Measurements from ENCODE around the gene NHSL2.
A peak's percentile ranks its signal among the peaks of the same experiment; 100 is the strongest.
"Not testable (repeated sequence)": the region's sequence is repeated elsewhere in the genome, so short reads cannot be mapped to it uniquely, and the experiment has no call there.

The NHSL2 gene

DNA sequence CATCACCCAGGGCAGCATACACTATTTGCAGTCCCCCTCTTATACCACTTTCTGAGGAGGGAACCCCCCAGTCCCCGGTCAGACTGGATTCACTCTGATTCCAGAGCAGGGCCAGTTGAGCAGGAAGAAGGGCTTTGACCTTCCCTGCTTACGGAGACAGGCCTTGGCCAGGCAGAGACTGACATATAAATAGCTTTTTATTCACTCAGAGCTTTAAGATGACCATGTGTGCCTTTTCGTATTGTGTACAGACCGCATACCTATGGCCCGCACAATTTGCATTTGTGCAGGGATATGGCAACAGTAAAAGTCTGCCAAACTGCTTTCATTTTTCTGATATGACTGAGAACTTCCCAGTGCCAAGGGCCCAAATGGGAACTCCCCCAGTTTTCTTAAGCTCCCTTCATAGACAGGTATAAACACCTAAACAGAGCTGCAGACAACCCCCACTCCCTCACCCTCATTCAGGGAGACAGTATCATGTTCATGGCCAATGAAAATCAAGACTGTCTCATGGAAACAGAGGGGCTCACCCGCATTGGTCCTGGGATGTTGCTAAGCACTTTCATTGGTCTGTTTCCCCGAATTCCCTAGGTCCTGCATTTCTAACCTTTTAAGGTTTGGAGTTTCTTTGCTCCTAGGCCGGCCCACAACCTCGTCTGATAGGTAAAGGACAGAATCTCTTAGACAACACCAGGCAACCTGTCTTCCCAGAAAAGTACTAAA, 135.1 kb downstream of the NHSL2 start:
- DNase-seq = no peak

DNA sequence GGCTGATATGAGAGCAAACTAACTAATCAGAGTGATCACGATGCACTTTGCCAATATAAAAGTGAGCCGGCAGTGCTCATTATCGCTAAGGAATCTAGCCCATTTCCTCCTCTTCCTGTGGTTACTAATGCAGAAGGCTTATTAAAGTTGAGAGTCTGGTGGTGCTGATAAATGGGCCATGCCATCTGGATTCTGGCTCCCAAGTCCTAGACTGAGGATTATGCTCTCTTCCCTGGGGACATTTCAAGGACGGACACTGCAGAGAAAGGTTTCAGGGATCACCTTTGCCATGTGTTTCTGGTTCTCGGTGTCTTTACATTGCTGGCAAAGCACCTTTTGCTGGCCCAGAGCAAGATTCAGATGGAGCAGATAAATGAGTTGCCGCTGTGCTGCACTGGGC, 135.8 kb downstream of the NHSL2 start:
- DNase-seq = no peak

DNA sequence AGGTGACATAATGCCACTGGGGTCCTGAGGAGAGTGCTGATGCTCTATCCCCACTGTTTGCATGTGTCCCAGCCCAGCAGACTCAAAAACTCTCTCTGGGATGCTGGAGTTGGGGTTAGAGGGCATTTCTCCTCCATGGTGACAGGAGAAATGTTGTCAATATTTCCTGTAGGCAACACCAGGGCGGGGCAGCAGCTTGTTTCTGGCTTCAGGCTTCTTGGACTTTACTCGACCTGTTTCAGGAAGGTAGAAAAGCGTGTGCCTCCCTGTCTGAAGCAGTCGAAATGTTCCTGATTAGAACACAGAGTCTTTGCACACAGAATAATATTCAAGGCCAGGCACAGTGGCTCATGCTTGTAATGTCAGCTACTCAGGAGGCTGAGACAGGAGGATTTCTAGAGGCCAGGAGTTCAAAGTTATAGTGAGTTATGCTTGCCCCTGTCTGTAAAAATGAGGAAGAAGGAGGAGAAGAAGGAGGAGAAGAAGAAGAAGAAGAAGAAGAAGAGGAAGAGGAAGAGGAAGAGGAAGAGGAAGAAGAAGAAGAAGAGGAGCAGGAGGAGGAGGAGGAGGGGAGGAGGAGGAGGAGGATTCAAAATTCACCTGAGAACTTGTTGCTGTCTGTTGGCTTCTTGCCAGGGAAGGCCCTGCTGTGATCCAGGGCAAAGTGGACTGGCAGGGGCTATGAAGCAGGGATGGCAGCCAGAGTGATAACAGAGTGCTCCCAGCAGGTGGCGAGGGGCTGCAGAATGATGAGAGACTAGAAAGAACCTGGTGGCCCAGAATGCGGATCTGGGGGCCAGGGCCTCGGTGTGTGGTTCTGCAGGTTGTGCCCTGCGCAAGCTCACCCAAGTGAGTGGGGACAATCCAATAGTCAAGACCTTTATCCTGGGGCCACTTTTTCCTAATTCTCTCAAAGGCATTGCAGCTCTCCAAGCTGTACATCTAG, 138.1 kb downstream of the NHSL2 start:
- peak; percentile 22 for DNase-seq

DNA sequence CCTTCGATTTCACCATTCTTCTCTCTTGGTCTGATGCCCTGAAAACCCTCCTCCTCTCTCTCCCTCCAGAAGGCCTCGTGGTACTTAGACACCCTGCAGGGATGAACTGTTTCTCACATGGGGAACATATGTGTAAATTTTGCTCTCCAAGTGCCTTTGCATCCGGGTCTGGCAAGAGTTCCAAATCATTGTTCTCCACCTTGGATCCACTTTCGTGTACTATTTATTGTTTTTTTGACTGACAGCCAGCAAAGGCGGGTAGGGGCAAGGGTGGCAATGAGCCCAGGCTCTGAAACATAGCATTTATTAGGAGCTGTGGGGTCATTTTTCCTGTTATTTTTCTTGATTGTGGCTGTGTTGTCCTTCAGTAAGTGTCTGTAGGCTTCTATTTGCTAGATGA, 139.4 kb downstream of the NHSL2 start:
- no peak for DNase-seq

DNA sequence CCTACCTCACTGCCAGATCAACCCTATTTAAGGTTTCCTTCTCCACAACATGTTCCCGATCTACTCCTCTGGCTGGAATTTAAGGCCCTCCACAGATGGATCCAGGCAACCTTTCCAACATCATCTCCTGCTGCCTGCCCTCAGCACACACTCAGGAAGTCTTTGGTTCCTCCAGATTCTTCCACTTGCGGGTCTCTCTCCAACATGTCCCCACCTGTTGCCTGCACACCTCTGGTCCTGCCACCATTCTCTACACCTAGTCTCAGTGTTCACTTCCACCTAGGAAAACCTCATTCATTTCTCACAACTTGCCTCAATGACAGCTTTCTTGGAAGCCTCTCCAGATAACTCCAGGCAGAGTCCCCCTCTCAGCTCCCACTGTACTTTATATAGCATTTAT, 140.9 kb downstream of the NHSL2 start:
- DNase-seq = no peak

DNA sequence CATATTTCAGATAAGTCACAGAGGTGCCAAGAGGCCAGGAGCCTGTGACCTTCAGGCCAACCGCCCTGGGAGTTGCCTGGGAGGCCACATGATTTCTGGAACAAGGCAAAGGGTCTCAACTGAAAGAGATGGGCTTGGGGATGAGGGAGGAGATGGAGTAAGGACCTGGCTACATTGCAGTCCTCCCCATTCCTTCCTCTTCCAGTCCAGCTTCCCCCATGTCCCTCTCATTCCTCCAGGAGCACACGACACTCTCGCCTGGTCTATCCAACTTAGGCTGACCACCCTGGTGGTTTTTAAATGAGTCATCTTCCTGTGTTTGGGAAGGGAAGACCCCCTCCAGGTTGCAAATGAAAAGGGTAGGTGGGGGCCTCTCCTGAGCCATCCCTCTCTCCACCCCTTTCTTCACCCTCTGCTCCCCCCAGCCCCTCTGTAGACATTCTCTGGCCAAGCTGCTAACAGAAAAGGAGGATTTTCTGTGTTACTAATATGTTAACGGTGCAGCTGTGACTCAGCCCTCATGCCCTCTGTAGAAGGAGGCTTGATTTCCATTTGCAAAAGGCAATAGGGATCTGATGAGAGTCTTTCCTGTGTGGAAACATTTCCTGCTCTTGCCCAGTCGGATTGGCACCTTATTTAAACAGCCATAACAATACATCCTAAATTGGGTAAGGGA, 141.9 kb downstream of the NHSL2 start:
- no peak for DNase-seq

DNA sequence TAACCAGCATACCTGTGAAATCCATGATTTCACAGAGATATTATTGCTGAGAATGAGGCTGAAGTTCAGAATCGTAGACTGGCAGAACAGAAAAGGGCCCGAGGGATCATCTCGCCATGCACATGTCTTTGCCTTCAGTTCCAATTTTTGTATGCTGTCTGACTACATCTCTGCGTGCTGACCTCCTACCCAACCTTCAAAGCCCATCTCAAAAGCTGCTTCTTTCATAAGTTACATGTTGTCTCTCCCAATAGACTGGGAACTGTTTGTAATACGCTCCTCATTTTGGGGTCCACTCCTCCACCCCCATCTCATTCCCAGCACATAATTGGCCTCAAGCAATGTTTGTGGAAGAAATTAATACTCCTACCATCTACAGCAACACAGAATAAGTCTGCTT, 142.9 kb downstream of the NHSL2 start:
- no peak for DNase-seq

DNA sequence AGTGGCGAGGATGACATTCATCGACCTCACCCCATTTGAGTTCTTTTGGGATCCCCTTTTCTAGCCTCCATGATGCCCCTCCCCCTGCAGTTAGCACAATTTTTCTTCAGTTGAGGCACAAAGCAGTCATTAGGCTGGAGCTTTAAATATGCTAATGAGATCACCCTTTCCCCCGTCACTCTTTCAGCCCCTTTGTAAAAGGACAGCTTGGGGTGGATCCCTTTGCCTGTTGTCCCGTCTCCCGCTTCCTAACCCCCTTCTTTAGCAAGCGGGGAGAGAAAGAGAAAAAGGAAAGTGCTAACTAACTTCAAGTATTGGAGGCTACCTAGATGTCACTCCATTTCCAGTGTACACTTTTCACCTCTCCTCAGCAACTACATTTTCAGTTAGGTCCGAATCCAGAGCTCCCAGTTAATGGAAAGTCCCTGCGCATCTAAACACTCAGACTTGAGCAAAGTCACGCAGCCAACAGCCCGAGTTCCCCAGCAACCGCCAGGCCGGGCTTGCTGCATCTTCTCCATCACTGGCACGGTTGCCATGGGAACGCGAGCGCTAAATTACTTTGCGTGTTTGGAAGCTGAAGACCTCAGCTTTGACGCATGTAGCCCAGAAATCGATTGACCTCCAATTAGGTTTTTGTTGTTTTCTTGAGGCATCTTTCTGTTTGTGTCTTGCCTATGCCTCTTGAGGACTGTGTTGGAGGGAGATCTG, 144.3 kb downstream of the NHSL2 start:
- no peak for DNase-seq

DNA sequence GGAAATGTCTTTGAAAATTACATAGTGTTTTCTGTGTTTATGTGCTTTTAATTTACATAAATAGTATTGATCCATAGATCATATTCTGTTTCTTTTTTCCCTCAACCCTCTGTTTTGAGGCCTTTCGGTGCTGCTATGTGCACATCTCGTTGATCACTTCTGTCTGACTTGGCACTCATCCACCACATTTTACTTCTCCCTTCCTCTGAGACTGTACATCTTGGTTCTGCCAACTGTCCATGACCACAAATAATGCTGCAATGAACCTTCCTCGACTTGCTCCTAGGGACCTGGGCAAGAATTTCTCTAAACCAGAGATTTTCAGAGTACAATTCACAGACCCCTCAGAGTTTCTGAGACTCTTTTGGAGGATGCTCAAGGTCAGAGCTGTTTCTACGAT, 146.7 kb downstream of the NHSL2 start:
- no peak for DNase-seq

DNA sequence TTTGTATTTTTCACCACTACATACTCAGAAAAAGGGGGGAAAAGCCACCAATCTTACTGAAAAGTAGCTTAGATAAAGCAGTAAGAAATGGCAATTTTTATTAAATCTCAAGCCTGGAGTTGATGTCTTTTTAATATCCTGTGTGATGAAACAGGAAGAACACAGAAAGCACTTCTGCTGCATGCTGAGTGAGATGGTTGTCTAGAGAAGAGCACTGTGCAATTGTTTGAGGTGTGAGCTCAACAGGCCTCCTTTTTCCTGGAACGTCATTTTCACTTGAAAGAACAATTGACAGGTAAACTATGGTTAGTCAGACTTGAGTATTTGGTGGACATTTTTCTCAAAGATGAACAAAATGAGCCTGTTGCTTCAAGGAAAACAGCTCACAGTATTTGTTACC, 147.2 kb downstream of the NHSL2 start:
- no peak for DNase-seq

DNA sequence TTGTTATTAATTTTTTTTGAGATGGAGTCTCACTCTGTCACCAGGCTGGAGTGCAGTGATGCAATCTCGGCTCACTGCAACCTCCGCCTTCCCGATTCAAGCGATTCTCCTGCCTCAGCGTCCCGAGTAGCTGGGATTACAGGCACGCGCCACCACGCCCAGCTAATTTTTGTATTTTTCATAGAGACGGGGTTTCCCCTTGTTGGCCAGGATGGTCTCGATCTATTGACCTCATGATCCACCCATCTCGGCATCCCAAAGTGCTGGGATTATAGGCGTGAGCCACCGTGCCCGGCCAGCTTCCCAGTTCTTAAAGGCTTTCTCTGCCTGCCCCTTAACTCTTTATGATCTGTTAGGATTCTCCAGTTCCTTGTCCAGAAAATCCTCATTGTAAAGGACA, 147.7 kb downstream of the NHSL2 start:
- not testable (repeated sequence) for DNase-seq

DNA sequence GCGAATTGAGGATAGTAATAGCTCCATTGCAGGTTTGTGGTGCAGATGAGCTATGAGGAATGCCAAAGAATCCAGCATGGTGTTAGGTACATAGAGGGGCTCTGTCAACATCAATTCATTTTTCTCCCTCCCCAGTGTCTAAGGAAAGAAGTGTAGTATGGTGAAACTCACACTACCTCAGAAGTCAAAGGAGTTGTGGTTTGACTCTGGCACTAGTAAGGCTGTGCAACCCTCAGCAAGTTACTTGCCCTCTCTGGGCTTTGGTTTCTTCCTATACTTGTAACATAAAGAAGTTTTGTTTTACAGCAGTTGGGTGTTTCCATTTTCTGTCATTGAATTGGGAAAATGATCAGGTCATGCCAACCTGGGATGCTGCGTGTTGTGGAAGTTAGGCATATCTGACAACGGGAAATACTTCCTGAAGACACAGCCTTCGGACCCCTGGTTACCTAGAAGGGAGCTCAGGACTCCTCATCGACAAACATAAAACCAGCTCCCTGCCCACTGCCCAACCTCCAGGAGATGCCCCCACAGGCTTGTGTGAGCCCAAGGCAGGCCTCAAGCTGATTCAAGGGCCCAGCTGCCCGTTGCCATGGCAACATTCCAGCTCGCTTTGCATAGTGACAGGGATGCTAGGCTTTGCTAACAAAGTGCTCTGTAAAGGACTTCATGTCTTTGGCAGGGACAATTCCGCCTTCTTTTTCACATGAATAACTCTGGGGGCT, 149.7 kb downstream of the NHSL2 start:
- DNase-seq = no peak

DNA sequence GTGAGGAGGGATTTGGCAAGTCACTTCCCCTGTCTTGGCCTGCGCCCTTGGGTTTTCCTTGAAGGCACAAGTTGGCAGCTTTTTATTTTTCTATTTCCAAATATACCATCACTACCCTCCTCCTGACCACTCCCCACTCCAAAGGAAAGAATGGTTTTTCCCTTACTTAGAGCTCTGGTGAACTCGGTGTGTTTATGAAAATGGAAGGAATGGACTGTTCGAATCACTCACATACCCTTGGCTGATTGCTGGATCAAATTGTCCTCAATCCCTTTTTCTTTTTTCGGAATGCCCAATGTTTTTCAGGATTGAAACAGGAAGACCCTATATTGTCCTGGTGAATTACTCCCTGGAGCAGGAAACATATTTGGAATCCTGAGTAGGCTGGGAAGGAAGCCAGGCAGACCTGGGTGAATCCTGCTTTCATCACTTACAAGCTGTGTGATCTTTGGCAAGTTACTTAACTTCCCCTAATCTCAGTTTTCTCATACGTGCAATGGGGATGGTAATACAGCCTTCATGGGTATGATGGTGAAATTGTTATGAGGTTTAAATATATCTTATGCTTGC, 150.4 kb downstream of the NHSL2 start:
- no peak for DNase-seq

DNA sequence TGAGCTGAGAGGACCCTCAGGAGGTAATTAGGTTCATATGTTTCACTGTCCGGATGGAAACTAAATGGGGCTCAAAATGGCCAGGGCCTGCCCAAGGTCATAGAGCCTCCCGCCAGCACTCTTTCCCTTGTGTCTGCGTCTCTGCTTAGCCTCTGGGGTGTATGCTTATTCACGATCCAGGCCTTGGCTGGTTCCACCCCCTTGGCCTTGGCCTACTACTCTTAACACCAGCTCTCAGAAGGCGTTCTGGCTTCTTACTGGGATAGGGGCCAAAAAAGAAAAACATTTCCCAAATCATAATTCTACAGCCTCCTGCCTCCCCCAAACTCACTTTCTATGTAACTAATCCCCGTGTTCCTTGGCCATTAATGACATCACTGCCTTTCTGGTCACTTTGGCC, 152.3 kb downstream of the NHSL2 start:
- DNase-seq = no peak

DNA sequence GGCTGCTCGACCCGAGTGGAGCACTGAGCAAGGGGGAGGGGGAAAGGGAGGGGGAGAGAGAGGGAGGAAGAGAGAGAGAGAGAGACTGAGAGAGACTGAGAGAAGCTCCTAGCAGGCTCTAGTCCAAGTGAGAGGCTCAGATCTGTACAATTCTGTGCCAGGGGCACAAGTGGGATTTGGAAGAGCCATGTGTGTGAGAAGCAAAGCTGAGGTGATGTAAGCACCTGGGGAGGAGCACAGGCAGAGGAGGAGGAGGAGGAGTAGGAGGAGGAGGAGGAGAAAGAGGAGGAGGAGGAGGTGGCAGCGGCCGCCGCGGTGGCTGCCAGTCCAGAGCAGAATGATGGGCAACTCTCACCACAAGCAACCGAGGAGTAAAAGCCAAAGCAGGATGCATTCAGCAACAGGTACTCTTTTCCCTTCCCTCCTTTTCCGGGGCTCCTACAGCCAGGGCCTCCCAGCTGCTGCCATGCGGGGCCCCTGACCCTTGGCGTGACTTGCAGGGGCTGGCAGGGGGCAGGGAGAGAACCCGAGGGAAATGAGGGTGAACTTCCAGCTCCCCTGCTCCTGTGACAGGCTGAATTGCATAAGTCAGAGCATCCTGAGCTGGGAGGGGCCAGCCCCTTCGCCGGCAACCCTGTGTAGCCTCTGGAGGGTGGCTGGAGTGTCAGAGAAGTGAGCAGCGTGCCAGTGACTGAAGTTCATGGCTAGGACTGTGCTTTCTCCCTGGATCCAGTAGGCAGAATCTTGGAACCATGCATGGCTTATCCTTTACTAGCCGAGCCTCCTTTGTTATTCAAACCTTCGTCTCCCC, 158.9 kb downstream of the NHSL2 start:
- no peak for DNase-seq

DNA sequence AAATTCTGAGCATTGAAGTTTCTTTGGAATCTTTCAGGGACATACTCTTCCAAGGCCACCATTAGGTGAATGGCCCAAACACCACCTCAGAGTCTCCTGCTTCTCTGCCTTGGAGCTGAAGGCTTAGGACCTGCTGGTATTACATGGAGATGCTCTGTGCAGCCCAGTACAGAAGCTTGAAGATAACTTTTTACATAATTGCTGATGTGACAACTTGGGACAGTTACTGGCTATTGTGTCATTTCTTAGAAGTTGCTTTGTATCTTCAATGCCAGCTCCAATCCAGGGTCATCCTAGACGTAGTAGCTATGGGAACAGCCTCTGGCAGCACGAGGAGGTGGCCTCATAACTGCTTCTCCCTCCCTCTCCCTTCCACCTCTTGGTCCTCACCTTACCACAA, 160.6 kb downstream of the NHSL2 start:
- no peak for DNase-seq

DNA sequence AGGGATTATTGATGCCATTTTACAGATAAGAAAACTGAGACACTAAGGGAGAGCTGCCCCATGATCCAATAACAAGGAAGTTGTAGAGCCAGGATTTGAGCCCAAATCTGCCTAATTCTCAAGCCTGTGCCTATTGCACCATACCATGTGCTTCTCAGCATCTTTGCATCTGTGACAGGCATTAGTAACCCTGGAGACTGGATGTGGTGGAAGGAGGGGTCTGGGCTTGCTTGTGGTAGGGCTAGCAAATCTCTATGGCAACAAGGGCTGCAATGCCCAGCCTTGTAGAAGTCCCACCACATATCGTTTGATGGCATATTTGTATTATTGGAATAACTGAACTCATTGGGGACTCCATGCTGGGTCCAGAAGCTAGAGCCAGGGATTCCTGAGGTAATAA, 163.0 kb downstream of the NHSL2 start:
- no peak for DNase-seq

DNA sequence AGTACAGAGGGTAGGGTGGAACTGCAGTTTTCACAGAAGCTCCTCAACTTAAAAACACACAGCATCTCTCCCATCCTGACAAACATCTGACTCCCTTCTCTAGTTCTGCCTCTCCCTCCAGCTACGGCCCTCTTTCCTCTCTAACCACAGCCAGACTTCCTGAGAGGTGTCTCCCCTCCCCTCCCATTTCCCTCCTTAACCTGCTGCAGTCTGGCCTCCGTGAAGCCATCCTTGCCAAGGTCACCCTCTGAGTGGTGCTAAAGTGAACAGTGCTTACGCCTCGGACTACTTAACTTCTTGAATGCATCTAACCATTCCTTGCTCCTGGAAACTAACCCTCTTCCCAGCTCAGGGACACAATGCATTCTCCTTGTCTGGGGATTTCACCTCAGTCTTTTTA, 167.8 kb downstream of the NHSL2 start:
- no peak for DNase-seq

DNA sequence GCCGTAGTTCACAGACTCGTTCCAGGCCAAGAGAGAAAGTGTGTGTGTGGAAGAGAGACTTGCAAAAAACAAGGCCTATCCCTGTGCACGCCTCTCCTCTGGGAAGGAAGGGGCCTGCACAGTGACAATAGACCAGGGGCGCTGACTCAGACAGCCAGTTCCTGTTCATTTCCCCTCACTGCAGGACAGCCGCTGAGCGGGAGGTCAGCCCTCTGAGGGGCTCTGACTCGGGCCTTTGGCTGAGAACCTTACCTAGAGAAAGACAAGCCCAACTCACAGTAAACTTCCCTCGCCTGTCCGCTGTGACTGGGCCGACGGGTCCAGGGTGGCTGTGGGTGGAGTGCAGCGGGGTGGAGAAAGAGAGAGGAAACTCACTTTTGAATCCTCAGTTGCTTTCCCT, 169.0 kb downstream of the NHSL2 start:
- DNase-seq = no peak

DNA sequence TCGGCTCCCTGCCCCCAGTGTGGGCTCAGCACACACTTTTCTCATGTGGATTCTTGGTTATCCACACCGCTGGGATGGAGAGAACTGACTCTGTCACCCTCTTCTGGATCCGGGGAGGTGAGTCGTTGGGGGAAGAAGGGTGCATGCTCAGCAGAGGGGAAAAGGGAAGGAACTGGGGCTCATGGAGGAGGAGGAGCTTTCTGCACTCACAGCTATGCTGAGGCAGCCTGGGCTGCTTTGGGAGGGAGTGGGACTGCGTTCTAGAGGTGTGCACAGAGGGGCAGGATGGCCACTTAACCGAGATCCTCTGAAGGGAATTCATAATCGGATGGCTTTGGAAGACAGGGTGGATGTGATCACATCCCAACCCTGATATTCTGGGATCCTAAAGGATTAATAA, 169.5 kb downstream of the NHSL2 start:
- no peak for DNase-seq

DNA sequence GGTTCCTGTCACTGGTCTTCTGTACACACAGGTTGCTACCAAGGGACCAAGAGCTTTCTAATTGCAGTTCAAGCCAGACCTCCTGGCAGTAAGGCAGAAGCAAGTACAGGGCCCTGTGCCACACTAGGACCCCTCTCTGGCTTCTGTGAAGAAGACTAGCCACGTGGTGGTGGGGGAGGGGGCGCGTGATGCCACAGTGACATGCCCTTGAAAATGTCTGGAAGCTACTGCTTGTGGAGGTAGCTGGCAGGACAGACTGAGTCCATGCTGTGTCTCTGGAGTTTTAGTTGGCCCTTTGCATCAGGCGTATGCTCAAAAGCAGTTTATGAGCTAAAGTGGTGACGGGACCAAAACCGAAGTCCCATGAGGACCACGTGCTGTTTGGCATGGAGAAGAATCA, 170.2 kb downstream of the NHSL2 start:
- no peak for DNase-seq
